ENCODE data around the gene PUSL1. TPM values are rescaled to one million over a fixed set of nuclear protein-coding genes. Genes with fewer than 3 reads are reported as not detected.

Gene PUSL1
- total RNA-seq, 2 donors from 2014 or later = 21.7 to 23.8 TPM

DNA sequence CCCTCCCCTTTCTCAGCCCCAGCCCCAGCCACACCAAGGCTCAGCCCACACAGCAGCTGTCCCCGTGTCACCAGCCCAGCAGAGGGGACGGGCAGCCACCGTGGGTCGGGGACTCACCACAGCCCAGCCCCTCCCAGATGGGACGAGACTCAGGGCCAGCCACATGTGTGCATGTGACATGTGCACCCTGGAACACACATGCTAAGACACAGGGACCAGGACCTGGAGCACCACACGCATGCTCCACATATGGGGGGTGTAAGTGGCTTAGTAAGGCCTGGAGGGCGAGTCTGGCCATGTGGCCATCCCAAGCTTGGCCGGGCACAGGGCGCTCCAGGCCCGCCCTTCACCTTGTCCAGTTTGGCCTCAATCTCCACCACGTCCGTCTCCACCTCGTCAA, 4.7 kb upstream of the PUSL1 start:
- Histone ChIP-seq H3K27ac (ENCODE audit: low read depth, low read length) (peak overlapping the region; percentile 76), H3K9me3 (ENCODE audit: control insufficient read depth, low read length) (no peaks in the 10 kb centered on the region), H3K9ac (ENCODE audit: extremely low read depth, low read length, poor library complexity, severe bottlenecking) (no peak overlapping the region), H3K27me3 (ENCODE audit: control insufficient read depth, insufficient read depth, low read length, poor library complexity, severe bottlenecking) (no peaks in the 10 kb centered on the region), H3K36me3 (ENCODE audit: control insufficient read depth, insufficient read depth, low read length) (no peaks in the 10 kb centered on the region), H3K4me1 (ENCODE audit: control insufficient read depth, insufficient read depth, low read length) (peaks cover 20% of the 10 kb centered on the region), H3K4me3 (ENCODE audit: low read length) (no peak overlapping the region)
- no peaks in the 10 kb centered on the region for H3K9me3 Mint-ChIP-seq
- no peaks in the 10 kb centered on the region for H3K27me3 Mint-ChIP-seq (ENCODE audit: insufficient read depth)
- H3K4me3 Mint-ChIP-seq = no peak overlapping the region
- H3K27ac Mint-ChIP-seq = no peak overlapping the region
- WGBS, 2 experiments (ENCODE audit: insufficient coverage in 1 of 2, insufficient read length in 1 of 2) = 93% methylated on average over 13 of the region's 13 CpGs; no CpG with 5 or more reads in 1 of the 2 experiments
- peaks cover 15% of the 10 kb centered on the region for H3K4me1 Mint-ChIP-seq
- TF ChIP-seq, protein P1, sequence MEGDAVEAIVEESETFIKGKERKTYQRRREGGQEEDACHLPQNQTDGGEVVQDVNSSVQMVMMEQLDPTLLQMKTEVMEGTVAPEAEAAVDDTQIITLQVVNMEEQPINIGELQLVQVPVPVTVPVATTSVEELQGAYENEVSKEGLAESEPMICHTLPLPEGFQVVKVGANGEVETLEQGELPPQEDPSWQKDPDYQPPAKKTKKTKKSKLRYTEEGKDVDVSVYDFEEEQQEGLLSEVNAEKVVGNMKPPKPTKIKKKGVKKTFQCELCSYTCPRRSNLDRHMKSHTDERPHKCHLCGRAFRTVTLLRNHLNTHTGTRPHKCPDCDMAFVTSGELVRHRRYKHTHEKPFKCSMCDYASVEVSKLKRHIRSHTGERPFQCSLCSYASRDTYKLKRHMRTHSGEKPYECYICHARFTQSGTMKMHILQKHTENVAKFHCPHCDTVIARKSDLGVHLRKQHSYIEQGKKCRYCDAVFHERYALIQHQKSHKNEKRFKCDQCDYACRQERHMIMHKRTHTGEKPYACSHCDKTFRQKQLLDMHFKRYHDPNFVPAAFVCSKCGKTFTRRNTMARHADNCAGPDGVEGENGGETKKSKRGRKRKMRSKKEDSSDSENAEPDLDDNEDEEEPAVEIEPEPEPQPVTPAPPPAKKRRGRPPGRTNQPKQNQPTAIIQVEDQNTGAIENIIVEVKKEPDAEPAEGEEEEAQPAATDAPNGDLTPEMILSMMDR (conservative IDR thresholded peaks at IDR 0.05) = no peak
- H3K36me3 Mint-ChIP-seq (ENCODE audit: low read depth) = no peaks in the 10 kb centered on the region
- no peak for DNase-seq

DNA sequence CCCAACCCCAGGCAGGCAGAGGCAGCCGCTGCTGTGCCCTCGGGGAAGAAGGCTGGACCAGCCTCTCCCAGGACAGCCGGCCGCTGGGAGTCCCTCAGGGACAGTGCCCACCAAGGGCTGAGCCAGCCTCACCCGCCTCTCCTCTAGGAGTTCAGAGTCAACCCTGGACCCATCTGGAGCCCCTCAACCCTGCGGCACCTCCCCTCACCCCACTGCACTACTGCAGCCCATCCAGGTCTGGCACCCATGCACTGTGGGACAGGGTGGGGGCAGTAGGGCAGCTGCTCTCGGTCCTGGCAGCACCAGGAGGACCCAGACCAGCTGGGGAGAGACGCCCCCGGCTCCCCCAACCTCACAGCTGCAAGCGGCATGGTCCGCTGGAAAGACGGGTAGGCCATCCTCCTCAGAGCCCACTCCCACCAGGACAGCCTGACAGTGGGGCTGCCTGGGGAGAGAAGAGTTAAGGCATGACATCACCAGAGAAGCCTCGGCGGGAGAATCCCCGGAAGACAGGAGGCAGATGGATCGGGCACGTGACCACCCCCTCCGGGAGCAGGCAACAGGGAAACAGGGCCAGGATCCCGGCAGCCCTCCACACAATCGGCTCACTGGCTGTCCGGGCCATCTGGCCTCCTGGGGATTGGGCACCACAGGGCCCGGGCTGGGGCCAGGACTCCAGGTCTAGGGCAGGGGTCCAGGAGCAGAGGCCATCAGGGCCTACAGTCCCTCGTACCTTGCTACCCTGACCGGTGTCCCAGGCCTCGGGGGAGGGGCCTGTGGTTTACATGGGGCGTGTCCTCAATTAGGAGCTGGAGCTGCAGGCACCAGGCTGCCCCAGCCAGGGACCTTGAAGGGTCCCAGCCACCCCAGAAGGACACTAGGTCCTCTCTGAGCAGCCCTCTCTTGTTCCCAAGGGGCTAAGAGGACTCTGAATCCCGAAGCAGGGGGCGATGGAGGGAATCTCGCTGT, 3.8 kb upstream of the PUSL1 start:
- Histone ChIP-seq H3K27me3 (ENCODE audit: control insufficient read depth, insufficient read depth, low read length, poor library complexity, severe bottlenecking) (no peaks in the 10 kb centered on the region), H3K36me3 (ENCODE audit: control insufficient read depth, insufficient read depth, low read length) (no peaks in the 10 kb centered on the region), H3K9me3 (ENCODE audit: control insufficient read depth, low read length) (no peaks in the 10 kb centered on the region), H3K4me1 (ENCODE audit: control insufficient read depth, insufficient read depth, low read length) (peaks cover 20% of the 10 kb centered on the region), H3K9ac (ENCODE audit: extremely low read depth, low read length, poor library complexity, severe bottlenecking) (no peak overlapping the region), H3K4me3 (ENCODE audit: low read length) (no peak overlapping the region), H3K27ac (ENCODE audit: low read depth, low read length) (peak overlapping the region; percentile 76)
- H3K27me3 Mint-ChIP-seq (ENCODE audit: insufficient read depth) = no peaks in the 10 kb centered on the region
- H3K4me3 Mint-ChIP-seq = peak overlapping the region; percentile 20
- no peaks in the 10 kb centered on the region for H3K9me3 Mint-ChIP-seq
- TF ChIP-seq, protein P1 (conservative IDR thresholded peaks at IDR 0.05) = no peak
- peaks cover 15% of the 10 kb centered on the region for H3K4me1 Mint-ChIP-seq
- no peaks in the 10 kb centered on the region for H3K36me3 Mint-ChIP-seq (ENCODE audit: low read depth)
- DNase-seq = peak; percentile 91
- peak overlapping the region; percentile 44 for H3K27ac Mint-ChIP-seq
- WGBS, 2 experiments (ENCODE audit: insufficient coverage in 1 of 2, insufficient read length in 1 of 2) = 36 to 56% methylated on average over 16 to 29 of the region's 29 CpGs

DNA sequence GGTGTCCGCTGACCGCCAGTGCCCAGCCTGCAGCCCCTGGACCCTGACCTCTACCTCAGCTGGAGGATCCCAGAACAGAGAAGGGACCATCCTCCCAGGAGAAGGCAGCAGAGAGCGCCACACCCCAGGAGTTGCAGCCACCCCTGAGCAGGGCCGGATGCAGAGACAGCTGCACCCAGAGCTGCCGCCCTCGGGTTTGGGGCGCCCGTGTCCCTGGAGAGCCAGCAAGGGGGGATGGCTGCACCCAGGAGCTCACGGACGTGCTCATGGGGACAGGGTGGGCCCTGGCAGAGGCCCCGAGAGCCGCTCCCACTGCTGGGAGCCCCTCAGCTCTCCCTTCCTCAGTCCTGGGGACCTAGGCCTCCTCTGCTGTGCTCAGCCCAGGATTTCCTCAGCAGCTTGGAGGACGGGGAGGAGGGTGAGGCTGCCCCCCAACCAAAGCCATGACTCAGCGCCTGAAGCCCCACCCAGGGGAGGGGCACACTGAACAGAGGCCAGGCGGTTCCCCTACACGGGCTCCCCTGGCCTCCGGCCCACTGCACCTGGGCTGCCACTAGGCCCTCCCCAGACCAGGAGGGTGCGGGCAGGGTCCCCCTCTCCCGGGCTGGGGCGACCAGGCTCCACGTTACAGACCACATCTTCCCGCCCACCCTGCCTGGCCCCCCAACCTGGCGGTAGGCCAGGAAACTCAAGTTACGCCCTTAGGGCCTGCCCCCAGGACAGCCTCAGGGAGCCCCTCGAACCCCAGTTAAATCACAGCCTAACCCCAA, 2.9 kb upstream of the PUSL1 start:
- peak overlapping the region; percentile 61 for H3K27ac Mint-ChIP-seq
- peak overlapping the region; percentile 66 for H3K4me3 Mint-ChIP-seq
- no peaks in the 10 kb centered on the region for H3K9me3 ChIP-seq (ENCODE audit: control insufficient read depth, low read length)
- peaks cover 20% of the 10 kb centered on the region for H3K4me1 ChIP-seq (ENCODE audit: control insufficient read depth, insufficient read depth, low read length)
- peaks cover 15% of the 10 kb centered on the region for H3K4me1 Mint-ChIP-seq
- whole genome bisulfite sequencing, 2 experiments (ENCODE audit: insufficient coverage in 1 of 2, insufficient read length in 1 of 2) = 70 to 75% methylated on average over 13 to 25 of the region's 25 CpGs
- peak overlapping the region; percentile 79 for H3K4me3 ChIP-seq (ENCODE audit: low read length)
- no peaks in the 10 kb centered on the region for H3K27me3 ChIP-seq (ENCODE audit: control insufficient read depth, insufficient read depth, low read length, poor library complexity, severe bottlenecking)
- H3K27me3 Mint-ChIP-seq (ENCODE audit: insufficient read depth) = no peaks in the 10 kb centered on the region
- no peaks in the 10 kb centered on the region for H3K36me3 Mint-ChIP-seq (ENCODE audit: low read depth)
- peaks cover 2% of the 10 kb centered on the region for H3K36me3 ChIP-seq (ENCODE audit: control insufficient read depth, insufficient read depth, low read length)
- DNase-seq = no peak
- peak overlapping the region; percentile 76 for H3K27ac ChIP-seq (ENCODE audit: low read depth, low read length)
- TF ChIP-seq, protein P1 (conservative IDR thresholded peaks at IDR 0.05) = no peak
- H3K9ac ChIP-seq (ENCODE audit: extremely low read depth, low read length, poor library complexity, severe bottlenecking) = no peak overlapping the region
- H3K9me3 Mint-ChIP-seq = no peaks in the 10 kb centered on the region
